HepG2 (cell line): ENCODE data around the gene AZU1.

Experiments
- MXI1 ChIP-seq: IDR thresholded peaks from 3 replicates; pipeline ENCODE4 v1.6.1; 2012; ENCODE audit warnings: low read depth, low read length, inconsistent platforms, borderline replicate concordance
- POLR2A ChIP-seq, 2 experiments: IDR thresholded peaks; 2 replicates each; pipeline ENCODE4 v1.6.1; 2011; ENCODE audit warnings: low read depth in 2 of 2, low read length in 2 of 2, mild to moderate bottlenecking in 1 of 2, moderate library complexity in 1 of 2; ENCODE audit not compliant: insufficient read depth in 1 of 2
- RBM39 ChIP-seq: fragments of 200-400 bp; formaldehyde crosslinking; IDR thresholded peaks from one replicate; pipeline ENCODE4 v1.6.1; 2018; ENCODE audit warnings: antibody characterized with exemption, mild to moderate bottlenecking, low read depth, low read length; ENCODE audit not compliant: poor library complexity, severe bottlenecking
- YY1 ChIP-seq: IDR thresholded peaks from 2 replicates; pipeline ENCODE4 v1.6.1; 2011; ENCODE audit warnings: low read length, low read depth, moderate library complexity, mild to moderate bottlenecking; ENCODE audit not compliant: insufficient read depth, insufficient replicate concordance
- ZNF639 ChIP-seq: conservative IDR thresholded peaks from 2 replicates; pipeline ENCODE4 v1.6.1; 2018; ENCODE audit warnings: missing genetic modification reagents

DNA sequence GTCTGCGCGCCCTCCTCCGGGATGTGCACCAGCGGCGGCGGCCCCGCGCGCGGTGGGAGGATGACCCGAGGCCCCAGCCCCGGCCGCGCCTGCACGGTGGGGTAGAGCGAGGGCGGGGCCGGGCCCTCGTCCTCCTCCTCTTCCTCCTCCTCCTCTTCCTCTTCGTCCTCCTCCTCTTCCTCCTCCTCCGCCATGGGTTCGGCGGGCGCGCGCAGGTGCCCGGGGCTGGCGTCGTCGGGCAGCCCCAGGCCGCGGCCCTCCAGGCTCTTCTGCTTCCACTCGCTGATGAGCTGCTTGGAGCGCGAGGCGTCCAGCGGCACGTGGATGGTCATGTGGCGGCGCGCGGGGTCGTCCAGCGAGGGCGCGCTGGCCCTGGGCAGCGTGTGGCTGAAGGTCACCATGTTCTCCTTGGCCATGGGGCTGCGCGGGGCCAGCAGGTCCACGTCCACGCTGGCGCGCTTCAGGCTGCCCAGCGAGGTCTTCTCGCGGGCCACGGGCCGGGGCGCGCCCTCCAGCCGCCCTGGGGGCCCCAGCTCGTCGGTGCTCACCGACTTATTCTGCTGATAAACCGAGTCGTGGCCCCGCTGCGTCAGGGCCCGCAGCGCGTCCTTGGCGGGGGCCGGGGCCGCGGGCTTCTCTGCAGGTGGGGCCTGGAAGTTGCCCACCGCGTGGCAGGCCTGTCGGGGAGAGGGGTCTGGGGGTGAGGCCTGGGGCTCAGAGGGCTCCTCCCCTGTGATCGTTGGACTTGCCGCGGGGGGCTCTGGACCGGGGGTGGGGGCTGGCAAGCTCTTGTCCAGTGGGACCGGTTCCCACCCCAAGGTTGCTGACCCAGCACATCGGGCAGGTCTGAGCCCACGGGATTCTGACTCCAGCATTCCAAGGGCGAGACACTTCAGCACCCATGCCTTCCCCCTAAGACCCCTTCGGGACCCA is 14.2 kb upstream of the AZU1 start:
- no peak for TF ChIP-seq ZNF639
- TF ChIP-seq POLR2A (IDR thresholded peaks at IDR 0.05; ENCODE audit: insufficient read depth in 1 of 2, low read depth in 2 of 2, low read length in 2 of 2): peak; percentile 37 to 44; a peak in 2 of 4 replicates
- TF ChIP-seq YY1: no peak
- no peak for TF ChIP-seq MXI1
- no peak for TF ChIP-seq RBM39
